Hippocampal formation (tissue), 2 donors: ENCODE data around the gene TESPA1.
A peak's percentile ranks its signal among the peaks of the same experiment; 100 is the strongest.
"Not testable (repeated sequence)": the region's sequence is repeated elsewhere in the genome, so short reads cannot be mapped to it uniquely, and the experiment has no call there.

Experiments used
- DNase-seq, 2 donors: peaks; one replicate each; lab custom pipeline; 2025; lab: John Stamatoyannopoulos, UW

The TESPA1 gene

DNA sequence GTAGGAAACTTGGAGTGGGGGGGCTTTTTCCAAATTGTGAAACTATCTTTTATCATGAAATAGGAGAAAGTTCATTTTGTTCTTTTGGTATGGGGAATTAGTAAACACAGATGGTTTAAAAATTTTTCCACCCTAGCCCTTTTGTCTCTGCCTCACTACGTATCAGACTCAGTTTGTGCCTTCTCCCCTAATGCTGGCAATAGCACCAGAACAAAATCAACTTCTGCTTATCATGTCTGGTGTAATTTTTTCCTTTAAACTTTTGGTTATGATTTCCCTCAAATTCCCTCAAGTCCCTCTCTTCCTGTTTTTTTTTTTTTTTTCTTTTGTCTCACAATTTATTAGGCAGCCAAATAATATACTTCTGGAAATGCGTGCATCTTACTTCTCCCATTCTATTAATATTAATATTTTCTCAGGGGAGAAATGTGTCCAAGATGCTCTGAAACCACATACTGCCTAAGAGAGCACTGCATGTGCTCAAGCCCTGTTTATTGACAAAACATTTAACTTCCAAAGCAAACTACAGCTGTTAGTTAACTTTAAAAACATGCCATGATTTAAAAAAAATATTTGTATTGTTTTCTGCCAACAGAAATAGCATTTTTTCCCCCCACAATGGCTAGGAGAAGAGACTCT is 35.4 kb downstream of the TESPA1 start:
- no peak for DNase-seq

DNA sequence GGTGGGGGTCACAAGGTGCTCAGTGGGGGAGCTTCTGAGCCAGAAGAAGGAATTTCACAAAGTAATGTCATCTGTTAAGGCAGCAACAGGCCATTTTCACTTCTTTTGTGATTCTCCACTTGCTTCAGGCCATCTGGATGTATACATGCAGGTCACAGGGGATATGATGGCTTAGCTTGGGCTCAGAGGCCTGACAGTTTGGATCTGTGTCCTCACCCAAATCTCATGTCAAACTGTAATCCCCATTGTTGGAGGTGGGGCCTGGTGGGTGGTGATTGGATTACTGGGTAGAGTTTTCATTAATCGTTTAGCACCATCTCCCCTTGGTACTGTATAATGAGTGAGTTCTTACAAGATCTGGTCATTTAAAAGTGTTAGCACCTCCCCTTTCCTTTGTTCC is 36.4 kb downstream of the TESPA1 start:
- DNase-seq = no peak

DNA sequence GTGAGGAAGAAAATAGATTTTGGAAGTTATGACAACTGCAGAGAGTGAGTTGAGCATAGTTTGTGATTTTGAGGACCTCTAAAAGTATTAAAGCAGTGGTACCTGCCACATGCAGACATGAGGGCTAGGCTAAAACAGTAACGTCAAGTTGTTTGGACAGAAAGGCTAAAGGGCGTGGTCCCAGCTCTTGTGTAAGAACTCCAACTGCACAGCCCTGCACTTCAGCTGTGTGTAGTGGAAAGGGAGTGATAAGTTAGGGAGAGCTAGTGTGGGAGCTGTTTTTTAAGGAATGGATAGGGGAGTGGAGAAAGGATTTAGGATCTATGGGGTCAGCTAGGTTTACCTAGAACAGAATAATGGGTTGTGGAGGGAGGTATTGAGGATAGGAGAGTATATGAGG is 39.5 kb downstream of the TESPA1 start:
- no peak for DNase-seq

DNA sequence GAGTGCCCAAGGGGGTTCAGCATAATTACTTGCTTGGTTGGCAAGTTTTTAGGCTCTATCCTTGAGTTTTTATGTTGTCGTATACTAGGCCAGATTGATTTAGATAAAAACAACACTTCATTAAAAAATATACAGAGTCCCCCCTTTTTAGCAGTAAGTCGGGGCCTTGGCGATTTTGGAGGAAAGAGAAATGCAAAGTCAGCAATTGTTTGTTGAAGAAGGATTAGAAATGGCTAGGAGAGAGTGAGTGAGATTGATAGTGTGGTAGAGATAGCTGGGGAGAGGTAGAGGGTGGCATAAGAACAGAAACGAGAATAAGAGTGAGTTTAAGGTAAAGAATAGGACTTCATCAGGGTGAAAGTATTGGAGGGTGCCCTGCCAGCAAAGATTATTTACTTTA is 41.3 kb downstream of the TESPA1 start:
- not testable (repeated sequence) for DNase-seq

DNA sequence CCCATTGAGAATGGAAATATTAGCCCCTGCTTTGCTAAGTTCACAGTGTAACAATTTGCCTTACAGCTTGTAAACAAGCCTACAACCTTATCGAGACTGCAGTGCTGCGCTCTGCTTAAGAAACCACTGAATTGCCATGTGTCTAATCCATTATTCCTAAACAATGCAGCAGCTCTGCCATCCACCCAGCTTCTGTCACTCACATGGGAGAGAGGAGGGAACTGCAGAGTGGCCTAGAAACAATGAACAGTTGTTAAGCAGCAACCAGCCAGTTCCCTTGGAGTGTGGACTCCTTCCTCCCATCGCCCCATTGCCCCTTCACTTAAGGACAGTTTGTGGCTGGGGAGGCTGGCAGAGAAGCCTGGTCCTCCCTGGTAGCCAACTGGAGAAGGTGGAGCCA is 42.9 kb downstream of the TESPA1 start:
- peak; percentile 30 to 57 for DNase-seq

DNA sequence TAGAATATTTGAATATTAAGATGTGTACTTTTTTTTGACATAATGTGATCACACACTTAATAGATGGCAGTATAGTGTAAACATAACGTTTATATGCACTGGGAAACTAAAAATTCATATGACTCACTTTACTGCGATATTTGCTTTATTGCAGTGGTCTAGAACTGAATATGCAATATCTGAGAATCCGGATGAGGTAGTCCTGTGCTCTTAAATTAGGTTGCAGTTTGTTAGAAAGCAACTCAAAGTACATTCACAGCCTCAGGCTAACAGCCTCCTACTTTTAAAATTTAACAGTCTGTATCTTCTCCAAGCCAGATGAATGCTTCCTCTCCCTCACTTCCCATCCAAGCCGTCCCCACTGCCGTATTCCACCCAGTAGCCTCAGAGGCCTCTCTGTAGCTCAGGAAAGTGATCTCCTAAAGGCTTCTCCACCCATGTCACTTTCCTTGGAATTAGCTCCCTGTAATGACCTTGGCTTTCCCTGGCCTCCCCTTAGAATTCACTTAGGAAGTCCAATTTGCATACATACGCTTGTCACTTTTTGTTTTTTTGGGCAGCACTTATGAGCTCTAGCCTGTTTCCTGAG is 43.7 kb downstream of the TESPA1 start:
- DNase-seq = no peak

DNA sequence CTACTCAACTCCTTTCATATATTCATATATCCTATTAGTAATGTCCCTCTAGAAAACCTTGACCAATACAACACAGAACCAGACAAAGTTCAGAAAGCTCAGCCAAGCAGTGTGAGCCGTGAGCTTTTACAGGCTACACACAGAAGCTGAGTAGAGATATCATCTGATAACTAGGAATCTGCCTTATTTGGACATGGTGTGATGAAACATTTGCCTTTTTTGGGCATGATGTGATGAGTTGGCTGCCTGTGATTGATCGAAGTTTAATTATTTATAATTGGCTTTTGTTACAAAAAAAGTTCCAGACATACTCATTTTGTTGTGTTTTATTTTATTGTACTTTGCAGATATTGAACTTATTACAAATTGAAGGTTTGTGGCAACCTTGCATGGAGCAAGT is 46.6 kb downstream of the TESPA1 start:
- no peak for DNase-seq

DNA sequence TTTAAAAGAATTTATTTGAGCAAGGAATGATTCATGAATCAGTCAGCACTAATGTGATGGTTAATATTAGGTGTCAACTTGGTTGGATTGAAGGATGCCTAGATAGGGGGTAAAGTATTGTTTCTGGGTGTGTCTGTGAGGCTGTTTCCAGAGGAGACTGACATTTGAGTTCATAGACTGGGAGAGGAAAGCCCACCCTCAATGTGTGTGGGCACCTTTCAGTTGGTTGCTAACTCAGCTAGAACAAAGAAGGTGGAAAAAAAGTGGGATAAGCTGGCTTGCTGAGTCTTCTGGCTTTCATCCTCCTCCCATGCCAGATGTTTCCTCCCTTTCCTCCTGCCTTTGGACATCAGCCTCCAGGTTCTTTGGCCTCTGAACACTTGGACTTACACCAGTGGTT is 47.2 kb downstream of the TESPA1 start:
- DNase-seq = no peak

DNA sequence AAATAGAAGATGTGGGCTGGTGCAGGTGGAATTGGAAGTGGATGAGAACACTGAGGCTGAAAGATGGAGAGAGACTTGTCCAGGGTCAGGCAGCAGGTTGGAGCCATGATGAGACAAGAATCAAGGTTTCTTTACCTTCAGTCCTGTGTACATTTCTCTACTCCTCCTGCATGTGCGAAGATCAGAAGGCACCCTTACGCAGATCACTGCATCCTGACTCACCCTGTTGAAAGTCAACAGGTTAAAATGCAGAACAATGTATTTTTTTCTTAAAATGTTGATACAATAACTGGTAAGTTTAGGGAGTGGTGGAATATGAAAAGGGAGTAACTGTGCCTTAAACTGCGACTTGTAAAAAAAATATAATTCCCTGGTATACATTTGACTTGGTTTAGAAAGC is 47.8 kb downstream of the TESPA1 start:
- DNase-seq = no peak

DNA sequence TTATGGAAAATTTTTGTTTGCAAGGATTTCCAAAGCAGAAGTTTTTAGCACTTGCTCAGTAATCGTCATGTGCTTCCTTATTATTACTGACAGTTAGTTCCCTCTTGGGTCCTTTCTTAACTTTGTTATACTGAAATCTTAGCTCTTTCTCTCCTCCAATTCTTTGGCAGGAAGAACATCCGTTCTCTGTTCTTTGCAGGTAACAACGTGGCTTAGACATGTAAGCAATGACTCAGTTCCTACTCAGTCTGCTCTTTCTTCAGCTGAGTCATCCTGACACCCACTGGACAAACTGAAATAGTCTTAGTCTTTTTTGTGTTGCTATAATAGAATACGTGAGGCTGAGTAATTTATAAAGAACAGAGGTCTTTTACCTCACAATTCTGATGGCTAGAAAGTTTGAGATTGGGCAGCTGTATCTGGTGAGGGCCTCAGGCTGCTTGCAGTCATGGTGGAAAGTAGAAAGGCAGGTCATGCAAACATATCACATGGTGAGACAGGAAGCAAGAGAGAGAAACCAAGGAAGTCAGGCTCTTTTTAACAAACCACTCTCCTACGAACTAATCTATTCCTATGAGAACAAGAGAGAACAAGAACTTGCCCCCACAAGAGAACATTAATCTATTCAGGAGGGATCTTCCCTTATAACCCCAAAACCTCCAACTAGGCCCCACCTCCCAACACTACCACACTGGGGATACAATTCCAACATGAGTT is 49.2 kb downstream of the TESPA1 start:
- DNase-seq = peak in 1 of 2 donors; percentile 24

DNA sequence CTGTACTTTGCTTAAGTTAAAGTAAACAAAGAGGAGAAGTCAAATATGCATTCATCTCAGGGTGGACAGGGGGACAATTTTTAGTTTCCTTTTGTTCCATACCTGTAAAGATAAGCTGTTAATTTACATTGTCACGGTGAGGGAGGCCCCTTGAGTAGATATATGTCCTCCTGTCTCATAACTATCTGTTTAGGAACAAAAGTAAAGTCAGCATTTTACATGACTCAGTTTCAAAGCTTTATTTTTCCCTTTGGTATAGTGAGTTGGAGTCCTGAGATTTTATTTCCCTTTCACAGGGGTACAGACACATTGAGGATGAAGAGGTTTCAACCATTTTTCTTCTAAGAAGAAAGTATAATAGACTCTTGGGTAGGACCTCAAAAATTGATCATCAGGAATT is 50.1 kb downstream of the TESPA1 start:
- DNase-seq = no peak

DNA sequence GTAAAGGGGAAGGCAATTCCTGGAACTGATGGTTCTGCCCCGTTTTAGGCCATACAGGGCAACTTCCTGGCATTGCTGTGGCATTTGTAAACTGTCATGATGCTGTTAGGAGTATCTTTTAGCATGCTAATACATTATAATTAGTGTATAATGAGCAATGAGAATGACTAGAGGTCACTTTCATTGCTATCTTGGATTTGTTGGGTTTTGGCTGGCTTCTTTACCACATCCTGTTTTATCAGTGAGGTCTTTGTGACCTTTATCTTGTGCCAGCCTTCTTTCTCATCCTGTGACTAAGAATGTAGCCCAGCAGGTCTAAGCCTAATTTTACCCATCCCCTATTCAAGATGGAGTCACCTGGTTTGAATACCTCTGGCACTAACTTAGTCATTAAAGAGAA is 51.2 kb downstream of the TESPA1 start:
- no peak for DNase-seq

DNA sequence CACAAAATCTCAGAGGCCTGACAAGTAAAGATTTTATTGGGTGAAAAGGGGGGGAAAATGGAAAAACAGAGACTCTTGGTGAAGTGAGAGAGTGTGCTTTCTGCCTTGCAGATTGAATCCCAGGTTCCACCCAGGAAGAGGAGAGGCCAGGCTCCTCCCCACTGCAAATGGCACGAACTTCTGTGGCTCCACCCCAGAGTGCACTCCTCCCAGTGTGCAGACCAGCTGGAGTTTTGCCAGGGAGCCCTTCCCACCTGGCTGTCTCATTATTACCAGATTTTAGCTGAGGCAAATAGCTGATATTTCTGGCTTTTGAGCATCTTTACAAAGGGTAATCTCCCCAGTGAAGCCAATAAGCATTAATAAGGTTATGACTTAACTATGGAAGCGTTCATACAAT is 51.9 kb downstream of the TESPA1 start:
- no peak for DNase-seq

DNA sequence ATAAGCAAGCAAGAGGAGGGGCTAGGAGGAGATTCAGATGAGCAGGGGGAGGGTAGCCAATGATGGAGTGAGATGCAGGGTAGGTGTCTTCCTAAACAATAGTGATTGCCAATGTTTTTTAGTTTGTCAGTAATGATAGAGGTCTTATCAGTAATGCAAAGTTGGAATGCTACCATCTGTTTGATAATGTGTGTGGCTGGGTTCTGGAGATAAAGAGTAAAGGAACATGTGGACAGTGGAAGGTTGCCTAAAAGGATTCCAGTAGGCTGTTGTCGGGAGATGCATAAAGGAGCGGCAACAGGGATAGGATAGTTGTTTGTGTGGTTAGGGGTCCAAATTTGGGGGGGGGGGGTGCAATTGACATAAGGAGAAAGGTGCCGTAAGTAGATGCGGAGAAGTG is 52.5 kb downstream of the TESPA1 start:
- no peak for DNase-seq

DNA sequence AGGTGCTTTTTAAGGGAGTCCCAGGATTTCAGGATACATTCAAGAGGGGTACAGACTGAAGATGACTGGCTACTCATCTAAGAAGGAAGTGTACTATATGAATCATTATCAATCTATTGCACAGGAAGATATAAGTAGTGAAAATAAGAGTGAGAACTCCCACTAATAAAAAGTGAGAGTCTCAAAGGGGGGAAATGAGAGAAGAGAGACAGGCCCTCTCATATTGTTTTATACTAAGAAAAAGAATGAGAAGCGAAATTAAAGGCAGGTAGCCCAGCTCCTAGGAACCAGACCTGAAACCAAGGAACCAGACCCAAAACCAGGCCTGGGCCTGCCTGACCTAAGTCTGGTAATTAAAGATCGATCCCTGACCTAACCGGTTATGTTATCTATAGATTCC is 54.6 kb downstream of the TESPA1 start:
- no peak for DNase-seq

DNA sequence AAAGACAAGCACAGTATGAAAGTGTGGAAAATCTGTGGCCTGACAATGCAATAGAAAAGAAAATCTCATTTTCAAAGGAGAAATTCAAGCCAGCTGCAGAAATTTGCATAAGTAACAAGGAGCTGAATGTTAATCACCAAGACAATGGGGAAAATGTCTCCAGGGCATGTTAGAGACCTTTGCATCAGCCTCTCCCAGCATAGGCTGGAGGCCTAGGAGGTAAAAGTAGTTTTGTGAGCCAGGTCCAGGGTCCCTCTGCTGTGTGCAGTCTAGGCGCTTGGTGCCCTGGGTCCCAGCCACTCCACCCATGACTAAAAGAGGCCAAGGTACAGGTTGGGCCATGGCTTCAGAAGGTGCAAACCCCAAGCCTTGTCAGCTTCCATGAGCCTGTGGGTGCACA is 58.3 kb downstream of the TESPA1 start:
- DNase-seq = no peak

DNA sequence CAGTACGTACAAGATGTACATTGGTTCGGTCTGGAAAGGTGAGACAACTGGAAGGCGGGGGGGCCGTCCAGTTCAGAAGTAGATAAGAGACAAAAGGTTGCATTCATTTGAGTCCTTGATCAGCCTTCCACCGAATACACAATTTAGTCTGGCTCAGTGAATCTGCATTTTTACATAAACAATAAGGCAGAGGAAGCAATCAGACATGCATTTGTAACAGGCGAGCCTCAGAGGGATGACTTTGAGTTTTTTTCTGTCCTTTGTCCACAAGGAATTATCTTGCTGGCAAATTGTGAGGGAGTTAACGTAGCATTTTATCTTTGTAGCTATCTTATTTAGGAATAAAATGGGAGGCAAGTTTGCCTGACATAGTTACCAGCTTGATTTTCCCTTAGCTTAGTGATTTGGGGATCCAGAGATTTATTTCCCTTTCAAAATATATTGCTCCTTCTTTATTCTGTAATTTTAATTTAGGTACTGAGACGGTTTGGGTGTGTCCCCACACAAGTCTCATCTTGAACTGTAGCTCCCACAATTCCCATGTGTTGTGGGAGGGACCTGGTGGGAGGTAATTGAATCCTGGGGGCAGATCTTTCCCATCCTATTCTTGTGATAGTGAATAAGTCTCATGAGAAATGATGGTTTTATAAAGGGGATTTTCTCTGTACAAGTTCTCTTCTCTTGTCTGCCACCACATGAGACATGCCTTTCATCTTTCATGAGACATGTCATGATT is 59.4 kb downstream of the TESPA1 start:
- no peak for DNase-seq

DNA sequence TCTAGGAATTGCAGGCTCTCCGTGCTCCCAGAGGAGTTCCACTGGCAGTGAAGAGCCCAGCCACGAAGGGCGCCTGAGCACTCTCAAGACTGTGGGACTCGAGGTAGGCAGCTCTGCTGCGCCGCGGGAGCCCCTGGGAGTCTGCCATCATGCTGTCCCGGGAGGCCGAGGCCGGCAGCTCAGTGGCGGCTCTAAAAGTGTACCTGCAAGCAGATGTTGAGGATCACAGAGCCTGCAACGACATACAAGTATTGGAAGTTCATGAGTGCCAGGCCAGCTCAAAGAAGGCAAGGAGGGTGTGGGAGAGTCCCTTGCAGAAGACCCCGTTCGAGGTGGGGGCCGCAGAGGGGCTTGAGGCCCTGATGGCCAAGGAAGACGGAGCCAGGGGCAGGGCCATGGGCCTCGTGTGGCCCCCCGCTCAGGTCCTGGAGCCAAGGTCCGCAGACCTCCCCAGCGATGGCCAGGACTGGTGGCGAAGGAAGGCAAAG is 67.5 kb downstream of the TESPA1 start:
- no peak for DNase-seq
